Heart right ventricle (tissue), 16 donors: Measurements from ENCODE around the gene ATP5PD. TPM values are rescaled to one million over a fixed set of nuclear protein-coding genes. Genes with fewer than 3 reads are reported as not detected.

Source experiments
- ATAC-seq, 8 donors: fragments of 200-7000 bp; cut with Tn5 transposase; one replicate each; pipeline ENCODE4 v1.9.1; 2020; ENCODE audit warnings: mild to moderate bottlenecking in 8 of 8, moderate library complexity in 8 of 8, moderate number of reproducible peaks in 1 of 8
- DNase-seq, 2 donors: peaks; one replicate each; pipeline ENCODE4 v3.0.0-alpha.2; 2020
- H3K27ac ChIP-seq, 10 donors: fragments of 200-600 bp; sonication (generic) in 2 of 10; one replicate each; pipeline versions ENCODE4 v1.5.0 to v1.8.0; 2020 to 2022; ENCODE audit warnings: mild to moderate bottlenecking in 3 of 10
- H3K27me3 ChIP-seq, 7 donors: fragments of 200-600 bp; one replicate each; pipeline ENCODE4 v1.8.0; 2021 to 2022; ENCODE audit warnings: mild to moderate bottlenecking in 2 of 7
- H3K36me3 ChIP-seq, 9 donors: fragments of 200-600 bp; sonication (generic) in 1 of 9; one replicate each; pipeline versions ENCODE4 v1.5.0 to v1.8.0; 2020 to 2022; ENCODE audit warnings: mild to moderate bottlenecking in 2 of 9
- H3K4me1 ChIP-seq, 9 donors: fragments of 200-600 bp; sonication (generic) in 1 of 9; one replicate each; pipeline versions ENCODE4 v1.5.0 to v1.8.0; 2020 to 2022; ENCODE audit warnings: mild to moderate bottlenecking in 4 of 9
- H3K4me3 ChIP-seq, 10 donors: fragments of 200-600 bp; sonication (generic) in 2 of 10; one replicate each; pipeline versions ENCODE4 v1.5.0 to v1.8.0; 2020 to 2022; ENCODE audit warnings: mild to moderate bottlenecking in 7 of 10, moderate library complexity in 2 of 10
- H3K9me3 ChIP-seq, 11 donors: fragments of 200-600 bp in 10 of 11; sonication (generic) in 2 of 11; one replicate each; pipeline versions ENCODE4 v1.5.0 to v1.8.0; 2013 to 2022; ENCODE audit warnings: mild to moderate bottlenecking in 2 of 11, control low read depth in 1 of 11, moderate library complexity in 1 of 11
- CTCF ChIP-seq, 9 donors: fragments of 200-600 bp; sonication (generic) in 2 of 9; IDR thresholded peaks; one replicate each; pipeline versions ENCODE4 v1.5.0 to v1.8.0; 2021 to 2022; ENCODE audit warnings: antibody characterized with exemption in 9 of 9, mild to moderate bottlenecking in 5 of 9, moderate library complexity in 1 of 9
- WGBS, 2 donors: extraction: QIAGEN DNeasy Blood & Tissue Kit; methylation state at CpG; one replicate each; pipeline ENCODE4 v1.1.7; 2013; ENCODE audit warnings: inconsistent platforms in 1 of 2; 5-methylcytosine and 5-hydroxymethylcytosine counted together
- intact Hi-C, 10 donors: fragments of 100-400 bp; cut with DNase I; formaldehyde crosslinking; loops; one replicate each; pipeline versions ENCODE4 v1.11.1 to v1.14.2; 2022
- polyA plus RNA-seq, 2 donors: library from polyadenylated mRNA; stranded (reverse); fragments of 200-250 nt; gene quantifications; one replicate each; pipeline ENCODE4 v1.2.3, GENCODE V29; 2013
- total RNA-seq, 10 donors: library from RNA; stranded (reverse); fragmentation: NEBNext Ultra II Directional in 3 of 10; extraction: Animal tissue kit (Norgen Biotek cat#: 25700) in 3 of 10; gene quantifications; one replicate each; pipeline versions ENCODE4 v1.2.1 to v1.2.4, GENCODE V29; 2021 to 2023
- donor health status: Arrhythmogenic right ventricular cardiomyopathy.
- donor health status: ischemic (EF 13 %, LVEDD 7.1; RV severe dilation, severe dysfunction).
- donor health status: healthy with polysubstance abuse.
- donor health status: DM: no; HTN: yes; CAD: no.
- donor health status: DM: no; HTN: no; CAD: no.
- donor health status: ischemic (EF 25% LVEDD 6.9; RV normal size, moderate dysfunction).
- donor health status: ischemic (EF 25% LVEDD 5.7; RV mildly dilated, moderate dysfunction).
- donor health status: healthy.
- donor health status: DM: yes; HTN: yes; CAD: no.
- donor health status: Ischemic cardiomyopathy.
- donor health status: ischemic (EF 35%, LVEDD 5.7; RV mildly dilated, moderate dysfunction).
- donor health status: nonischemic (EF 11% LVEDD 7.7; RV severe dilation, severe dysfunction).
- donor health status: DM: yes; HTN: yes; CAD: no.
- donor health status: PGD.
- donor health status: ischemic (EF 29% LVEDD 5.4; RV normal size, mild dysfunction).
- donor health status: nonischemic (EF 23%, LVEDD 6.1; RV moderate dilation, normal function).

ATP5PD gene
- total and polyA plus RNA-seq, 12 donors, result 678 to 2,296 (median 875) TPM

- 93 to 94% methylated on average over 18 of the region's 18 CpGs for WGBS, 2 donors
- Histone ChIP-seq H3K27me3 (no peaks in the 10 kb centered on the region), H3K4me3 (no peak overlapping the region), H3K4me1 (peaks cover 0 to 12% (median 8%) of the 10 kb centered on the region in 9 donors), H3K27ac (no peak overlapping the region), H3K36me3 (peaks cover 0 to 57% (median 27%) of the 10 kb centered on the region in 9 donors), H3K9me3 (no peaks in the 10 kb centered on the region)
- intact Hi-C loops, result loop anchor here in 3 of 10 donors (5.0 to 10.0 kb wide), 4 partner anchors 47 to 140 kb away; partner anchors contain the start of gene NUP85 (in 1 of the 3)
- no peak for ATAC-seq
- TF ChIP-seq CTCF (IDR thresholded peaks at IDR 0.05), result no peak
- DNase-seq, result no peak
Observed at GRCh38 chr17:75064867-75065561, 18.2 kb upstream of the ATP5PD start.

- 88 to 89% methylated on average over 8 of the region's 8 CpGs for WGBS, 2 donors
- intact Hi-C loops, result loop anchor here in 3 of 10 donors (5.0 to 10.0 kb wide), 4 partner anchors 48 to 140 kb away; partner anchors contain the start of gene NUP85 (in 1 of the 3)
Observed at GRCh38 chr17:75064460-75064859, 17.7 kb upstream of the ATP5PD start.

GRCh38 chr17:75064040-75064439 lies 17.3 kb upstream of the ATP5PD start:
- intact Hi-C loops, result loop anchor here in 3 of 10 donors (5.0 to 10.0 kb wide), 4 partner anchors 48 to 141 kb away; partner anchors contain the start of gene NUP85 (in 1 of the 3)
- Histone ChIP-seq H3K27me3 (no peaks in the 10 kb centered on the region), H3K4me3 (no peak overlapping the region), H3K9me3 (no peaks in the 10 kb centered on the region), H3K36me3 (peaks cover 0 to 66% (median 27%) of the 10 kb centered on the region in 9 donors), H3K27ac (no peak overlapping the region), H3K4me1 (peaks cover 0 to 20% (median 16%) of the 10 kb centered on the region in 9 donors)
- WGBS, 2 donors, result 91 to 93% methylated on average over 11 of the region's 11 CpGs
- no peak for ATAC-seq
- no peak for DNase-seq
- no peak for TF ChIP-seq CTCF (IDR thresholded peaks at IDR 0.05)

More at GRCh38 chr17:75064460-75064859, 17.7 kb upstream of the ATP5PD start:
- H3K4me3 ChIP-seq, result no peak overlapping the region
- no peak for TF ChIP-seq CTCF (IDR thresholded peaks at IDR 0.05)
- ATAC-seq, result no peak
- no peak overlapping the region for H3K27ac ChIP-seq
- H3K9me3 ChIP-seq, result no peaks in the 10 kb centered on the region
- DNase-seq, result no peak
- H3K36me3 ChIP-seq, result peaks cover 0 to 62% (median 27%) of the 10 kb centered on the region in 9 donors
- H3K27me3 ChIP-seq, result no peaks in the 10 kb centered on the region
- H3K4me1 ChIP-seq, result peaks cover 0 to 18% (median 13%) of the 10 kb centered on the region in 9 donors

GRCh38 chr17:75063626-75064025 lies 16.9 kb upstream of the ATP5PD start:
- no peak overlapping the region for H3K27ac ChIP-seq
- peaks cover 0 to 20% (median 16%) of the 10 kb centered on the region in 9 donors for H3K4me1 ChIP-seq
- ATAC-seq, result no peak
- H3K27me3 ChIP-seq, result no peaks in the 10 kb centered on the region
- no peak overlapping the region for H3K4me3 ChIP-seq
- DNase-seq, result no peak
- no peak for TF ChIP-seq CTCF (IDR thresholded peaks at IDR 0.05)
- no peaks in the 10 kb centered on the region for H3K9me3 ChIP-seq
- intact Hi-C loops, result loop anchor here in 3 of 10 donors (5.0 to 10.0 kb wide), 4 partner anchors 49 to 141 kb away; partner anchors contain the start of gene NUP85 (in 1 of the 3)
- peaks cover 0 to 68% (median 27%) of the 10 kb centered on the region in 9 donors for H3K36me3 ChIP-seq
- WGBS, 2 donors, result 78 to 93% methylated on average over 3 of the region's 3 CpGs
